ENCODE results near the gene CHRD. TPM values are rescaled to one million over a fixed set of nuclear protein-coding genes. Genes with fewer than 3 reads are reported as not detected.
"Not testable (repeated sequence)": the region's sequence is repeated elsewhere in the genome, so short reads cannot be mapped to it uniquely, and the experiment has no call there.

CHRD gene
- total RNA-seq, 1 donor = under 0.01 TPM

- no peak for DNase-seq (ENCODE audit: low read depth in 2 of 3, low spot score in 2 of 3)
These were observed 30.2 kb downstream of the CHRD start for GRCh38 chr3:184409946-184410500.

- DNase-seq (ENCODE audit: low read depth in 2 of 3, low spot score in 2 of 3) = no peak
These were observed 34.8 kb downstream of the CHRD start for GRCh38 chr3:184414418-184415202.

- no peak for DNase-seq (ENCODE audit: low read depth in 2 of 3, low spot score in 2 of 3)
These were observed 35.3 kb downstream of the CHRD start for GRCh38 chr3:184415203-184415490.

GRCh38 chr3:184417619-184418327 lies 37.9 kb downstream of the CHRD start:
- DNase-seq (ENCODE audit: low read depth in 2 of 3, low spot score in 2 of 3) = peak; percentile 41 to 88 (median 83)

- no peak for DNase-seq (ENCODE audit: low read depth in 2 of 3, low spot score in 2 of 3)
These were observed 39.3 kb downstream of the CHRD start for GRCh38 chr3:184419171-184419570.

GRCh38 chr3:184423561-184423960 lies 43.7 kb downstream of the CHRD start:
- DNase-seq (ENCODE audit: low read depth in 2 of 3, low spot score in 2 of 3) = no peak

GRCh38 chr3:184426691-184427141 lies 46.9 kb downstream of the CHRD start:
- DNase-seq (ENCODE audit: low read depth in 2 of 3, low spot score in 2 of 3) = no peak

GRCh38 chr3:184428561-184429175 lies 48.8 kb downstream of the CHRD start:
- DNase-seq (ENCODE audit: low read depth in 2 of 3, low spot score in 2 of 3) = no peak

- no peak for DNase-seq (ENCODE audit: low read depth in 2 of 3, low spot score in 2 of 3)
These were observed 49.9 kb downstream of the CHRD start for GRCh38 chr3:184429786-184430185.

GRCh38 chr3:184430940-184431339 lies 51.1 kb downstream of the CHRD start:
- DNase-seq (ENCODE audit: low read depth in 2 of 3, low spot score in 2 of 3) = no peak

- DNase-seq (ENCODE audit: low read depth in 2 of 3, low spot score in 2 of 3) = not testable (repeated sequence)
These were observed 53.3 kb downstream of the CHRD start for GRCh38 chr3:184433178-184433577.

GRCh38 chr3:184439096-184439495 lies 59.2 kb downstream of the CHRD start:
- DNase-seq (ENCODE audit: low read depth in 2 of 3, low spot score in 2 of 3) = no peak

Other genes with a start within 250 kb of the CHRD start
- 60.3 TPM for gene EIF2B5, start 244.7 kb upstream of the CHRD start, total RNA-seq
- gene DVL3, start 224.7 kb upstream of the CHRD start, total RNA-seq = 38.0 TPM
- gene AP2M1, start 205.2 kb upstream of the CHRD start, total RNA-seq = 290 TPM
- 53.9 TPM for gene ABCF3, start 193.9 kb upstream of the CHRD start, total RNA-seq
- gene VWA5B2, start 150.5 kb upstream of the CHRD start, total RNA-seq = under 0.01 TPM
- 54.7 TPM for gene ALG3, start 131.1 kb upstream of the CHRD start, total RNA-seq
- gene EEF1AKMT4, start 130.4 kb upstream of the CHRD start, total RNA-seq = 9.7 TPM
- gene CAMK2N2, start 118.5 kb upstream of the CHRD start, total RNA-seq = not detected
- gene ECE2, start 104.0 kb upstream of the CHRD start, total RNA-seq = not detected
- gene PSMD2, start 80.8 kb upstream of the CHRD start, total RNA-seq = 259 TPM
- 184 TPM for gene EIF4G1, start 65.4 kb upstream of the CHRD start, total RNA-seq
- 17.0 TPM for gene FAM131A, start 42.5 kb upstream of the CHRD start, total RNA-seq
- gene CLCN2, start 18.4 kb upstream of the CHRD start, total RNA-seq = 3.5 TPM
- gene POLR2H, start 18.3 kb upstream of the CHRD start, total RNA-seq = 46.9 TPM
- not detected for gene THPO, start 1.8 kb upstream of the CHRD start, total RNA-seq
- gene EPHB3, start 181.7 kb downstream of the CHRD start, total RNA-seq = 0.54 TPM